ENCODE data around the gene CELA3B.
"Not testable (repeated sequence)": the region's sequence is repeated elsewhere in the genome, so short reads cannot be mapped to it uniquely, and the experiment has no call there.

- TF ChIP-seq REST (IDR thresholded peaks at IDR 0.05; ENCODE audit: insufficient replicate concordance, low read depth); POLR2AphosphoS5 (IDR thresholded peaks at IDR 0.05; ENCODE audit: low read depth); GABPA (IDR thresholded peaks at IDR 0.05; ENCODE audit: low read depth): not testable (repeated sequence)
- TF ChIP-seq, protein P1, sequence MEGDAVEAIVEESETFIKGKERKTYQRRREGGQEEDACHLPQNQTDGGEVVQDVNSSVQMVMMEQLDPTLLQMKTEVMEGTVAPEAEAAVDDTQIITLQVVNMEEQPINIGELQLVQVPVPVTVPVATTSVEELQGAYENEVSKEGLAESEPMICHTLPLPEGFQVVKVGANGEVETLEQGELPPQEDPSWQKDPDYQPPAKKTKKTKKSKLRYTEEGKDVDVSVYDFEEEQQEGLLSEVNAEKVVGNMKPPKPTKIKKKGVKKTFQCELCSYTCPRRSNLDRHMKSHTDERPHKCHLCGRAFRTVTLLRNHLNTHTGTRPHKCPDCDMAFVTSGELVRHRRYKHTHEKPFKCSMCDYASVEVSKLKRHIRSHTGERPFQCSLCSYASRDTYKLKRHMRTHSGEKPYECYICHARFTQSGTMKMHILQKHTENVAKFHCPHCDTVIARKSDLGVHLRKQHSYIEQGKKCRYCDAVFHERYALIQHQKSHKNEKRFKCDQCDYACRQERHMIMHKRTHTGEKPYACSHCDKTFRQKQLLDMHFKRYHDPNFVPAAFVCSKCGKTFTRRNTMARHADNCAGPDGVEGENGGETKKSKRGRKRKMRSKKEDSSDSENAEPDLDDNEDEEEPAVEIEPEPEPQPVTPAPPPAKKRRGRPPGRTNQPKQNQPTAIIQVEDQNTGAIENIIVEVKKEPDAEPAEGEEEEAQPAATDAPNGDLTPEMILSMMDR (IDR thresholded peaks at IDR 0.05; ENCODE audit: insufficient read depth, low read length), result not testable (repeated sequence)
Measured at GRCh38 chr1:21969066-21969465, 7.8 kb upstream of the CELA3B start.
